HG03139 (cell line): ENCODE measurements around the gene MOSPD2.

ENCODE experiments used
- ATAC-seq: cut with Tn5 transposase; IDR thresholded peaks from one replicate; pipeline ENCODE4 v1.9.1; 2021; ENCODE audit not compliant: unreplicated experiment

Gene MOSPD2

DNA sequence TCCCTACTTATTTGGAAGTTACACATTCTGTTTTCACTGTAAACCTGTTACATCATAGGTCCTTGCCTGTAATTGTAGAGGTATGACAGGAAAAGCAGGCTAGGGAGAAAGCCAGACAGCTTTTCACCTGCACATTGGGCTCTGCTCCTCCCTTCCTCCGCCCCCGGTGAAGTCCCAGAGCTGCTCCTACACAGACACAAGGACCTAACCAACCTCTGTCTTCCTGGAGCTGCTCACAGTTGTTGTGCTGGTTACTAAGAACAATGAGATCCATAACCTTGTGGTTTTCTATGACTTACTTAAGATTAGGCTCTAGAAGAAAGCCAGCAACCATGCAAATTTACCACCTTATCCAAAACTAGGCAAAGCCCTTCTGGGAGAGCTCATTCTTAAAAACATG lies 40.0 kb downstream of the MOSPD2 start:
- no peak for ATAC-seq

DNA sequence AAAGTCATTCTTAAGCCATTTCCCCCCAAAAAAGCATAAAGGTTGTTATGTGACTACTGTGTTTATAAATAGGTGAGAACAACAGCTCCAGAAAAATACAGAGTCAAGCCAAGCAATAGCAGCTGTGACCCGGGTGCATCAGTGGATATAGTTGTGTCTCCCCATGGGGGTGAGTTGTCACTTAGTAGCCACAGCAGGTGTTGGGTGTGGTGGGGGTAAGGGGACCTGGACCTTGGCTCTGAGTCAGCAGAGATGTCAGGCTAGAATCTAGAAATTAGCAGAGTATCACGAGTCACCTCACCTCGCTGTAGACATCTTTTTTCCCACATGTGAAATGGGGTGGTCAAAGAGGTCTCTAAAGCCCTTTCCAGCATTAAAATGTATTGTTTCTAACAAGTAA lies 42.4 kb downstream of the MOSPD2 start:
- no peak for ATAC-seq

DNA sequence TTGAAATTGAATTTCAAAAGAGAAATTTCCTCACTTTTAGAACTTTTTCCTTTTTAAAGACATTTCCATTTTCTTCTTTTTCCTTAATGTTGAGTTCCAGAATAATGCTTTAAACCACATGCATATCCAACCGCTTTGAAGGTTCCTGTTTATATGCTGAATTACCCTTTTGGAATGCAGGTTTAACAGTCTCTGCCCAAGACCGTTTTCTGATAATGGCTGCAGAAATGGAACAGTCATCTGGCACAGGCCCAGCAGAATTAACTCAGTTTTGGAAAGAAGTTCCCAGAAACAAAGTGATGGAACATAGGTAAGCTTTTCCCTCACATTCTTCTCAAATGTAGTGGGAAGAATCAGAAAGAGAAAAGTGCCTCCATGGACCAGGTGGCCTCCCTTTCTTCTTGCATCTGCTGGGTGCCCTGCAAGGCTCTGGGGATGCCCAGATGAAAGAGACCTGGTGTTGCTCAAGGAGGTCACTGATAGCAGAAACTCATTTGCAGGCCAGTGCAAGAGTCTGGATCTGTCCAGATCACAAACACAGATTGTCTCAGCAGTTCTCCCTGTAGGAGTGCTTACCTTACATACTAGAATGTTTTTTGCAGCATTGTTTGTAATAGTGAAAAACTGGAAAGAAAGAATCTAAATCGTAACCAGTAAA lies 42.9 kb downstream of the MOSPD2 start:
- no peak for ATAC-seq

DNA sequence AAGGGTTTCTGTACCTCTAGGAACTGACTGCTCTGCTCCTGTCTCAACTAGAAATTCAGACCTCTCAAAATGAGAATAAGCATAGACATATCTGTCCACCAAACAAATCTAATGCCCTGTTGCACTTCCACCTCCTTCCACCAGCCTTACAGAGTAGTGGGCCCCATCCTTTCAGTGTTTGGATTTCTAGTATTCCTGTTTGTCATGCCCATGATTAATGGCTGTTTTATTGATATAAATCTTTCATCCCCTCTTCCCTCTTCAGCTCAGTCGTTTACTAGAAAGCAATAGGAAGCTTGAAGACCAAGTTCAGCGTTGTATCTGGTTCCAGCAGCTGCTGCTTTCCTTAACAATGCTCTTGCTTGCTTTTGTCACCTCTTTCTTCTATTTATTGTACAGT lies 46.2 kb downstream of the MOSPD2 start:
- no peak for ATAC-seq

DNA sequence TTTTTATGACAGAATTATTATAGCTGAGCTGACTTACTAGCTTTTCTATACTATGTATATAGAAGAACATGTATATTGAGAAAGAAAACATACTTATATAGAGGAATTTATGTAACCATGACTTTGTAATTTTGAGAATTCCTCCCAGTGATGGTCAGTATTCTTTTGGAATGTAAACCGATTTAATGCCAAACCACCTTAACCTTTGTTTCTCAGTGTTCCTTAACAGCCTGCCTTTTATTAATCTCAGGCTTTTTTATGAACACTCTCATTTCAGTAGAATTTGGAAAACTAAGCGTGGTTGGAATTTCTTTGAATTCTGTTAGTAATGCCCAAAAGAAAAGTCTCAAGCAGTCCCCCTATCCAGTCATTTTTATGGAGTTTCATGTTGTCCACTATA lies 47.0 kb downstream of the MOSPD2 start:
- ATAC-seq, result no peak

DNA sequence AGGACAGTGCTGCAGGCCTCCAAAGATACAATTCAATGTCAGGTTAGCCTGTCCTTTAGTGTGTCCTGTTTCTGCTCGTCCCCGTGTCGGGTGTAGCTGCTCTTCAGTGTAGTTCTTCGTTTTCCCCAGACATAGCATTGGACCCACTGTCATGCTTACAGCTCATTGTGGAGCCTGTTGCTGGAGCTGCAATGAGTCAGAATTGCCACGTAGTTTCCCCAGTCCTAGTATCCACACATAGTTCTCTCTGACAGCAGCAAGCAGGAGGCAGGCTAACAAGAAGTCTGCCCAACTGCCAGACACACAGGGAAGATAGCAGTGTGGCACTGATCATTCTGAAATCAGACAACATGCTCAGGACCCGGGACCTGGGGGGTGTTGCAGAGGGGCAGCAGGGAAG lies 49.2 kb downstream of the MOSPD2 start:
- ATAC-seq, result no peak

DNA sequence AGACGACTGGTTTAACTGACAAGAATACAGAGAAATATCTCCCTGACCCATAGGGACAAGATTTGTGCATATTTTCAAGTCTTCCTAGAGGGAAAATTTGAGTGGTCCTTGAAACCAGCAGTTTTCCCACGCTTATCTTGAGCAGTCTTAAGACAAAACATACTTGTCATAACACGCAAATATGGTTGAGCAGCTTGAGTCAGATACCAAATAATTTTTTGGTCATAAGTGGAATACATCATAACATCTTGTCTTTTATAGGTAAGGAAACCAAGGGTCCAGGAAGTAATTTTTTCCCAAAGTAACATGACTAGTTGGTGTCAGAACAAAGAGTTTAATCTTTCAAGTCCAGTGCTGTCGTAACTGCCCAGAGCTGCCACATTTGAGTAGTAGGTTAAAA lies 50.5 kb downstream of the MOSPD2 start:
- ATAC-seq, result no peak

DNA sequence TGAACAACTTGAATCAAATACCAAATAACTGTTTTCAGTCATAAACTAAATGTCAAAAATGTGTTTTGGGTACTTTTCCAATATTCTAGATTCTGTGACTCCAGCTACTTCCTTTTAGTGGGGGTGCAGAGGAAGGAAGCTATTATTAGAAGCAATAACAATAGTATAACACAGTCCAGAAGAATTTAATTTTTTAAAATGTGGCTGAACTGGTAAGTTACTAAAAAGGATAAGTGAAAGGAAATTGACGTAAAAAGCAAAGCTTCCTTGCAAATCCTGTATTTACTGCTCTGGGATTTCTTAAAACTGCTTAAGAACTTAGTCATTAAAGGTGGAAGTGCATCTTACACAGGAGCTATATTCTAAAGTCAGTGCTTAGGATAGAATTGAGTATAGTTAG lies 53.2 kb downstream of the MOSPD2 start:
- ATAC-seq, result no peak

DNA sequence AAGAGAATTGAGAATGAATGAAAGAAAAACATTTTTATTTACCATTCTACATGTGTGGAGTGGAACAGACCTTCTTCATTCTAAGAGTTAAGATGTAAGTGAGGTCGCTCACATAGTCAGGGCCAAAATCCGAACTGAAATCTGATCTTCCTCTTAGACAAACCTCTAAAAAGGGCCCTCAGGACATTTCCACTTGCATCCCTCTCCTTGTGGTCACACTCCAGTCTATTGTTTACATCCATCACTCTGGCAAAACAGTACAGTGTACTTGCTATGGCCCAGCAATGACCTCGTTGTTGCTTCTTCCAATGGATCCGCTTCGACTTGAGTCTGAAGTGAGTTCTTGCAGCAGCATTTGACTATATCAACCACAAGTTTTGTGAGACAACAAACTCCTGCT lies 54.2 kb downstream of the MOSPD2 start:
- no peak for ATAC-seq

DNA sequence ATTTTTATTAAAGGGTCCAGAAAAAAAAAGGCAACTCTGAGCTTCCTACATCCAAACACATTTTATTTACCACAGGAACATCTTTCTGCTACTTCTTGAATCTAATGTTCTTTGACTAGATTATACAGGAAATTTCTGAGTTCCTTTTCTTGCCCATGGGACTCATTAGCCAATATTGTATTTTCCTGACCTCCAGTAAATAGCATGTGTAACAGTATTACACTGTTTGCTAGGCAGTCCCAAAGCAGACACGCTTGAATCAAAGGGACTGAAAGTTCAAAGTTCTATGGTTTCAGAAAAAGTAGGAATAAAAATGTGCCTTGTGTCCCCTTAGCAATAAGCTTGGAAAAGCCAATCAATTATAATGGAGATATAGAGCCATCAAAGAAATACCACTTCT lies 57.4 kb downstream of the MOSPD2 start:
- ATAC-seq, result no peak

DNA sequence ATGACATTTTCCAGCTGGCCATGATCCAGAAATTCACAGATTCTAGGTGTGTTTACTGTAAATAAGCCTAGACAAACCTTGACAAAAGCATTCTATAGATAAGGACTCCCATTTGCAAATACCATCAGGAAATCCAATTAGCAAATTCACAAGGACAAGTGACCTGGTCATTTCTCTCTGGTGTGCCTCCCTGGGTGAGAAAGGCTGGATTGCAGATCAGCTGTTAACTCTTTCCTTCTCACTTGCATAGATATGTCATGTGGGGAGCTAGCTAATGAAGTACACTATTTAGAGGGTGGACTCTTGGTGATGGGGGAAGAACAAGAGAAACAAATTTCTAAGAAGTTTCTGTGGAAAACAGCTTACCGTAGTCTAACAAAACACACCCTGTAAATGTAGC lies 58.9 kb downstream of the MOSPD2 start:
- no peak for ATAC-seq

DNA sequence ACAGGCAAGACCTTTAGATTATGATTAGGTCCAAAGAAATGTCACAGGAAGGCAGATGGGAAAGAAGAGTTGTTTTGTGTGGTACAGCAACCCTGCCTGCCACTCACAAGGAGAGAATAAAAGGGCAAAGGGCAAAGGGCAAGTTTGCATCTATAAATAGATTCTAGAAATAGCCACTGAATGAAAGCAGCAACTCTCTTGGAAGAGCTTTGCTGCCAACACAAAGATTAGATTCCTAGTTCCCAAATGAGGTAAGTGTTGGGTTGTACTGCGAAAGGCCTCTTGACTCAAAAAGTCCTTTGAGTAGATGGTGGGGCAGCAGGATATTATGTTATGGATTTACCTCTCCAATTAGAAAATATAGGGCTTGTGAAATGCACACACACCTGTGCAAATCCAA lies 61.2 kb downstream of the MOSPD2 start:
- ATAC-seq, result no peak

DNA sequence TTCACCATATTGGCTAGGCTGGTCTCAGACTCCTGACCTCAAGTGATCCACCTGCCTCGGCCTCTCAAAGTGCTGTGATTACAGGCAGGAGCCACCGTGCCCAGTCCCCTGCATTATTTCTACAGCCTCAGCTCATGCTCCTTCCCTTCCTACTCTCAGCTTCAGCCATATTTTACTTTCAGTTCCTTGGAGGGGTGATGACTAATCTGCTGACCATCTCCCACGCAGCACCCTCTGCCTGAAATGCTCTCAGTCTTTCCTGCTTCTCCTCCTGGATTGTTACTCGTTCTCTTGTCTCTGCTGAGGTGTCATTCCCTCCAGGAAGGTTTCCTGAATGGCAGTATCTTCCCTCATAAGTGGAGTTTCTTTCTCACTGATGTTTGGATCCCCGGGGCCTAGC lies 63.3 kb downstream of the MOSPD2 start:
- ATAC-seq, result no peak

DNA sequence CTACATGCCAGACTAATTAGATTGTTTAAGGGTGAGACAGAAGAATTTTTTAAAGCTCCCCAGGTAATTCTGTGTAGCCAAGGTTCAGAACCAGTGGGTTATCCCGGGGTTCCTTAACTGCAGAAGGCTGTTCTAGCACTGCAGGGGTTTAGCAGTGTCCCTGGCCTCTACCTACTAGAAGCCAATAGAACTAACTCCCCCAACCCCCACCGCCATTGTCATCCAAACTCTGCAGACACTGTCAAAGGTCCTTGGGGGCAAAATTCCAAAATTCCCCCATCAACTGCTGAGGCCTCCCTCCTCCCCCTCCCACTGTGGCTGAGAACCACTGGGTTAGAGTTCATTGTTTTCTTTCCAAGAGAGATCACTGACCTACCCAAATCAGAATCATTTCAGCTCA lies 66.4 kb downstream of the MOSPD2 start:
- no peak for ATAC-seq

DNA sequence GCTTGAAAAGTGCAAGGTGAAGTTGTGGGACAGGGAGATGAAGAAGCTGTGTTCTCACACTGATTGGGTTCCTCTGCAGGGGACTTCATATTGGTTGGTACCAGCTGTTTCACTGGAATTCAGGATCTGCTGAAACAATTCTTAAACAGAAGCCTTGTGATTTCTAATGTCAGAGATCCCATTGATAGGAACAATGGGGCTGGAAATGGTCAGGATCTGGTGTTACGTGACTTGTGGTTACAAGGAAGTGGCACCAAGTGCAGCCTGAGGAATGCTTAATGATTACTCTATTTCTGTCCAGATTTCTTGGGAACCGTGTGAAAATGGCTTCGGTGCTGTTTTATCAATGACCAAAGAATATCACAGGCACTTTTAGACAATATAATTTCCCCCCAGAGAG lies 68.1 kb downstream of the MOSPD2 start:
- ATAC-seq, result no peak

DNA sequence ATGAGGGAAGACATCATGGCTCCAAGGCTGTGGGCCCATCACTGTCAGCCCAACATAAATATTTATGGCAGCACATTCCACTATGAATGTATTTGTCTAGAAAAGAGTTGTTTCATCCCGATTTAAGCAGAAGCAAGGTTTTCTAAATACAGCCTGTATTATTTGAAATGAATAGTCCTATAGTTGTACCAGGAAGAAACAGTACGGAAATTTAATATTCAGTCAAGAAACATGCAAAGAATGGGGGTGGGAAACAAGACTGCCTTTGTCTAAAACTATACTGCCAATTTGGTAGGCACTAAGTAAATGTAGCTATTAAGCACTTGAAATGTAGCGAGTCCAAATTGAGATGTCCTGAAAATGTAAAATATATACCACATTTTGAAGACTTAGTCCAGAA lies 69.1 kb downstream of the MOSPD2 start:
- no peak for ATAC-seq

DNA sequence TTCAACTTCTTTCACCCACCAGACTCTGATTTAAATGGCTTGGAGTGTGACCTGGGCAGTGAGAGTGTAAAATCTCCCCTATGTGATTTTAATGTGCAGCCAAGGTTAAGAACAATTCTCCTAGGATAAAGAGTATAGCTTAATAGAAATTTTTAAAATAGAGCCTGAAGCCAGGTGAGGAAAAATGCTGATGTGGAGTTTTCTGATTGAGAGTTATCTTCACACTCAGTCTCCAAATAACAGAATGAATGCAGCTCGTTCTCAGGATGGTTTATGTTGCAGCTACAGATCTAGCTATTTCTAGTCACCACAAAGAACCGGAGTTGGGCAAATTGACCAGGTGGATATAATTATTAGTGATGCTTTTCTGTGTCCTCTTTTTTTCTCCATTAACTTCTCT lies 70.7 kb downstream of the MOSPD2 start:
- no peak for ATAC-seq

DNA sequence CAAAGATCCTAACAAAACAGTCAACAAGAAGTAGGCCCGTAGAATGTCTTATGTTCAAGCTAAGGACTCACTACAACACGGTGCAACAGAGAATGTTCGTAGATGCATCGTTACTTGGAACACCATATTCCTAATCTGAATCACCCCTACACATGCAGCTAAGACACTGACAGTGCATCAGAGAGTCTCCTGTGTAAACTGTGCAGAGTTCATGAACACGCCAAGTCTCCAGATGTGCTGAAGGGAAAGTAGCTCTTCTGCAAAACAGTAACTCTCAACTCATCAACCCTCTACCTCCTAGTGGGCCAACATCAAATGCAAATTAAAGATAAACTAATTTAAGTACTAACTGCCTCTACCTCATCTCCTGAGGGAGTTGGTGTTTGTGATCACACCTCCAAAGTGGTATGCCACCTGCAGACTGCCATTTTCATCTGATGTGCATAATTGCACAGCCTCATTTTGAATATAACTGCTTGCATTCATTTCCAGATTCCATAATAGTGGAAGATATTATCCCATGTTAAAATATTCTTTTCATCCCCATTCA lies 73.5 kb downstream of the MOSPD2 start:
- ATAC-seq, result no peak

DNA sequence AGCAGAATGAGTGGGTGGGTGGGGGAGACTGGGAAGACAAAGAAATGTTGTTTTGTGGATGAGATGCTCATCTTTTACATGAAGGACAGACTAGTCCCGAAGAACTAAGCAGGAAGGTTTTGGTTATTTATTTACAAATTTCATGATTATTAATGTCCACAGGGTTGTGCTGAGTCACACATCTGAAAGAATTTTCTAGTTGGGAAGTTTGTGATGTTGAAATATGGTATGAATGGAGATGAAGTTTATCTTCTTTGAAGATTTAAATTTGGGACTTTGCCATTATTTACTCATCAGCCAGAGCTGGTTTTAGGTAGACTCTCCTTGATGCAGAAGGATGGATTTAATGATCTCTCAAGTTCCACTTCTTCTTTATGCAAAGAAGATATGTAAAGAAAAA lies 75.5 kb downstream of the MOSPD2 start:
- ATAC-seq, result no peak

DNA sequence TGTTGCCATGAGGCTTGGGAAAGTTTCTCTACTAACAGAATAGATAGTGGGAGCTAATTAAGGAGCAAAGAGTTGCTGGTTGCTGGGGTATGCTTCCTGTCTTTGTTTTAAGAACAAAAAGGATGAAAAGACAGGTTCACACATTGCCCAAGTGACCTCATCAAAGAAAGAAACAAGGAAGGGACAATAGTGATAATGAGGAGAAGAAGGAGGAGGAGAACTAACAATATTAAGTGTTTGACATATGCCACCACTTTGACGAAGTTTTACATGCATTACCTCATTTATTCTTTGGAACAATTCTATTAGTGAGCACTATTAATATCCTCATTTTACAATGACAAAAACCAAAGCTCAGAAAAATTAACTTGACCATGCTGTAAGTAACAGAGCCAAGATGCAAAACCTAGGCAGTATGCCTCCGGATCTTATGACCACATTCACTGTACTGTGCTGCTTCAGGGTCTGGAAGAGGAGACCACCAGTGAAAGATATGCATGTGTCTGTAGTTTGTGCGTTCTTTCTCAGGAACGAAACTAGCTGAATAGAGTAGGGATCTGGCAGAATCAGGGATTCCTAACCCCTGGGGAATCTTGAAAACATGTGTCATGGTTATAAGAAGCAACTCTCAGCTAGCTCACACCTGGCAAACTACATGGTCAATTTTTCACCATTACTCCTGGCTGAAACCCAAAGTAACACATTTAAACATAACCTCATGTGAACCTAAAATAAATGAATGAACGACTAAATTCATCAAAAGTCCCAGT lies 83.8 kb downstream of the MOSPD2 start:
- no peak for ATAC-seq

DNA sequence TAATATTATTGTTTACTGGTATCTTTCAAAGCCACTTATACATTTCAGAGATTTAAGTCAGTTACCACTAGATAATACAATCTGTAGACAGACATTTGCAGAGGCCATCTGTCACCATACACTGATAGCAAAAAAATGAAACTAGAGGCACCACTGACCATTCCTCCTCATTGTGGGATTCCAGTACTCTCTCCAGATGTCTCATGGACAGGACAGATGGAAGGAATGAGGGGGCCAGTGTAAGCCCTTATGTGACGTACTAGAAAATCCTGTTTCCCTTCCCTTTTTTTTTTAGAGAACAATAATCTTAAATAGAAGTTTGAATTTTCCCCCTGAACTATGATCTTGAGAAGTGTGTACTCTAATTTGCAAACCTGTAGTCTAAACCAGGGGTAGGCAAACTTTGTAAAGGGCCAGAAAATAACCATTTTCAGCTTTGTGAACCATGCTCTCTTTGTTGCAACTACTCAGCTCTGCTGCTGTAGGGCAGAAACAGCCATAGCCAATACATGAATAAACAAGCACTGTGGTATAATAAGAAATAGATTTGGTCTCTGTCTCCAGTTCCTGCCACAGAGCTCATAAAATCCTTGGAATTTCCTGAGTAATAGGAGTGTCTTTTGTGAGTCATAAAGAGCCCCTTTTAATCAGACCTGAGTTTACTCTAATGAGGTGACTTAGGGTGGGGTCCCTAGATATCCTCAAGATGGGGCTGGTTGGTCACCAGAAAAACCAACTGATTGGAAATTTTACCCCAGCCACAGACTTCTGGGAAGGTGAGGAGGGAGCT lies 90.4 kb downstream of the MOSPD2 start:
- no peak for ATAC-seq

DNA sequence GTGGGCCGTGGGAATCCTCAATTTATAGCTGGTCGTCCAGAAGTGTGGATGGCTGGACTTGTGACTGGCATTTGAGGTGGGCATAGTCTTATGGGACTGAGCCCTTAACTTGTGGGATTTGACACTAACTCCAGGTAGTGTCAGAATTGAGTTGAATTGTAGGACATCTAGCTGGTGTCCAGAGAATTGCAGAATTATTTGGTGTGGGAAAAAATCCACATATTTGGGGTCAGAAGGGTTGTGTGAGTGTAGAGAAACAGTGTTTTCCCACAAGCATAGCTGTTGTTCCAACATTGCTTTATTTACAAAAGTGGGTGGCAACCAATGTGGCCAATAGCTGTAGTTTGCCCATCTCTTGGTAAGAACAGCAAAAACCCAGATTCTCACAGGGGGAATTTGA lies 91.3 kb downstream of the MOSPD2 start:
- ATAC-seq, result no peak
